HepG2 (cell line): Measurements from ENCODE around the gene GSPT1. TPM values are rescaled to one million over a fixed set of nuclear protein-coding genes. Genes with fewer than 3 reads are reported as not detected.

Experiments used
- ATF7-NPFF ChIP-seq: sonication (generic); formaldehyde crosslinking; IDR thresholded peaks from 2 replicates; pipeline ENCODE4 v1.8.1; 2023; ENCODE audit warnings: mild to moderate bottlenecking, low read depth, missing genetic modification reagents, moderate library complexity
- EP300 ChIP-seq, 3 experiments: sonication (generic) in 1 of 3; formaldehyde crosslinking in 1 of 3; IDR thresholded peaks; 2 replicates each; pipeline versions ENCODE4 v1.5.1 to v1.6.1; 2011 to 2020; ENCODE audit warnings: low read depth in 2 of 3, low read length in 2 of 3, borderline replicate concordance in 1 of 3, improper control_type of control experiment in 1 of 3, mild to moderate bottlenecking in 1 of 3, missing genetic modification reagents in 1 of 3, moderate library complexity in 1 of 3
- HDAC2 ChIP-seq: sonication (generic); formaldehyde crosslinking; IDR thresholded peaks from 2 replicates; pipeline ENCODE4 v1.4.0; 2020; ENCODE audit warnings: missing genetic modification reagents
- HNF4G ChIP-seq, 2 experiments: sonication (generic) in 1 of 2; formaldehyde crosslinking in 1 of 2; IDR thresholded peaks; 2 replicates each; pipeline versions ENCODE4 v1.4.0 to v1.6.1; 2011 to 2020; ENCODE audit warnings: borderline replicate concordance in 2 of 2, low read depth in 2 of 2, mild to moderate bottlenecking in 2 of 2, low read length in 1 of 2, missing genetic modification reagents in 1 of 2, moderate library complexity in 1 of 2
- MAF1 ChIP-seq: sonication (generic); formaldehyde crosslinking; IDR thresholded peaks from 2 replicates; pipeline ENCODE4 v1.5.0; 2020; ENCODE audit warnings: missing genetic modification reagents, borderline replicate concordance
- MAZ ChIP-seq, 2 experiments: sonication (generic) in 1 of 2; formaldehyde crosslinking in 1 of 2; IDR thresholded peaks; 2 replicates each; pipeline versions ENCODE4 v1.5.0 to v1.6.1; 2012 to 2020; ENCODE audit warnings: low read depth in 2 of 2, mild to moderate bottlenecking in 2 of 2, borderline replicate concordance in 1 of 2, improper control_type of control experiment in 1 of 2, low read length in 1 of 2, missing genetic modification reagents in 1 of 2, moderate library complexity in 1 of 2
- NRL ChIP-seq: sonication (generic); formaldehyde crosslinking; IDR thresholded peaks from 2 replicates; pipeline ENCODE4 v1.5.0; 2020; ENCODE audit warnings: missing genetic modification reagents, mild to moderate bottlenecking, moderate library complexity, borderline replicate concordance
- RXRB ChIP-seq: IDR thresholded peaks from 2 replicates; pipeline ENCODE4 v1.6.1; 2016; ENCODE audit warnings: borderline replicate concordance, missing genetic modification reagents, missing compliant biosample characterization
- TARDBP ChIP-seq: sonication (generic); formaldehyde crosslinking; IDR thresholded peaks from 2 replicates; pipeline ENCODE4 v1.8.0; 2022; ENCODE audit warnings: mild to moderate bottlenecking, missing genetic modification reagents
- TBL1XR1 ChIP-seq: fragments of 150-350 bp; IDR thresholded peaks from 2 replicates; pipeline ENCODE4 v1.6.1; 2014; ENCODE audit warnings: borderline replicate concordance, low read length; ENCODE audit not compliant: partially characterized antibody
- ZC3H13 ChIP-seq: sonication (generic); formaldehyde crosslinking; IDR thresholded peaks from 2 replicates; pipeline ENCODE4 v1.8.1; 2023; ENCODE audit warnings: mild to moderate bottlenecking, missing genetic modification reagents, moderate library complexity
- ZNF644 ChIP-seq: IDR thresholded peaks from 2 replicates; pipeline ENCODE4 v1.6.1; 2016; ENCODE audit warnings: low read depth
- ZNF772 ChIP-seq: sonication (generic); formaldehyde crosslinking; IDR thresholded peaks from 2 replicates; pipeline ENCODE4 v1.5.0; 2020; ENCODE audit warnings: mild to moderate bottlenecking, missing genetic modification reagents
- ZNF878 ChIP-seq: sonication (generic); formaldehyde crosslinking; IDR thresholded peaks from 2 replicates; pipeline ENCODE4 v1.8.1; 2023; ENCODE audit warnings: mild to moderate bottlenecking, missing genetic modification reagents, moderate library complexity
- polyA plus RNA-seq, 8 experiments: library from polyadenylated mRNA; depleted of rRNA in 3 of 8; stranded (reverse) in 7 of 8; unstranded in 1 of 8; fragments of >200 nt; fragmentation: Illumina TruSeq in 4 of 8; extraction: Trizol in 4 of 8; gene quantifications; 2 replicates each; pipeline versions ENCODE4 v1.2.1 to v1.2.3, GENCODE V29; 2011 to 2016; ENCODE audit warnings: low read depth in 4 of 8, missing spikeins in 1 of 8, mixed read lengths in 1 of 8; ENCODE audit not compliant: insufficient read depth in 1 of 8
- total RNA-seq, 5 experiments: library from RNA; depleted of rRNA; stranded (reverse); fragments of >200 nt; fragmentation: Illumina TruSeq; extraction: Trizol; gene quantifications; 2 replicates each; pipeline ENCODE4 v1.2.3, GENCODE V29; 2016; ENCODE audit warnings: low read depth in 1 of 5
- TF ChIP-seq, protein P1 (sequence below): sonication (generic); formaldehyde crosslinking; IDR thresholded peaks from 2 replicates; pipeline ENCODE4 v1.4.0; 2020; ENCODE audit warnings: mild to moderate bottlenecking, low read depth, missing genetic modification reagents
- TF ChIP-seq, protein P2 (sequence below): sonication (generic); formaldehyde crosslinking; IDR thresholded peaks from 2 replicates; pipeline ENCODE4 v1.4.0; 2020; ENCODE audit warnings: missing genetic modification reagents; ENCODE audit errors: not compliant biosample characterization
- TF ChIP-seq, protein P3 (sequence below), 2 experiments: sonication (generic) in 1 of 2; formaldehyde crosslinking in 1 of 2; IDR thresholded peaks; 2 replicates each; pipeline versions ENCODE4 v1.6.1 to v1.9.0; 2014 to 2022; ENCODE audit warnings: antibody characterized with exemption in 1 of 2, borderline replicate concordance in 1 of 2, inconsistent platforms in 1 of 2, low read depth in 1 of 2, missing genetic modification reagents in 1 of 2

The GSPT1 gene
- total and polyA plus RNA-seq, 2 of the 13 experiments (the other 11 are each of a cell fraction or from before 2014, with no cell fraction given), result 120 to 316 TPM

DNA sequence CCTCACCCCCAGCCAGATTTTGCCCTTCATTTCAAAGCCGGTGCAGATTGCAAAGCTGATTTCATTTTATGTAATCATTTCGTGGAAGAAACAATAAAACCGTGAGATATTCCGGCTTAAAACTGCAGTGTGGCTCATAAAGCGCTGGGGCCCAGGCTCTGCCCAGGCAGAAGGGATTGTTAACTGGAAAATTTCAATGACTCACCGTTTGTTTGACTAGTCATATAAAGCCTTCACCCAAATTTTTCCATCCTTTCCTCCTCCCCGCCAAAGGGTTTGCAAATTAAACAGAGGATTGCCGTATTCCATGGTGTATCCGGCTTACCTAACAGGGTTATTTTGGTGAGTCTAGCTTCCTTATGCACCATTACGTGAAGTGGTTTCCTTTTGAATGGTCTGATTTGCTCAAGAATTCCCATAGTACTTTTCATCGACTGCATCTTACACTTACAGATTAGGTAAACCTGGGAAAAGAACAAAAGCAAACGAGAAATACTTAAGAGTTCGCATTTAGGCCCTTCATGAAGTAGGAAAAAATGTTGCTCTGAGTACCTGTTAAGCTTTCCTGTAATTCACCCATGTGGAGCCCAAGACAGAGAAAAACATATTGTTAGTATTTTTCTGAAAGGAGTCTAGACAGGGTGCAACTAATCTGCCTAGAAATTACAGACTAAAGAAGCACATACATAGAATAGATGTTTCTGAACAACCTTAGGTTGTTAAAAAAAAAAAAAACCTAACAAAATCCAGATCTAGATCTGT lies 949 bp upstream of the GSPT1 start (continued):
- peak; percentile 87 for TF ChIP-seq ZNF878 (CRISPR knock-in tag)
- TF ChIP-seq, protein P1, sequence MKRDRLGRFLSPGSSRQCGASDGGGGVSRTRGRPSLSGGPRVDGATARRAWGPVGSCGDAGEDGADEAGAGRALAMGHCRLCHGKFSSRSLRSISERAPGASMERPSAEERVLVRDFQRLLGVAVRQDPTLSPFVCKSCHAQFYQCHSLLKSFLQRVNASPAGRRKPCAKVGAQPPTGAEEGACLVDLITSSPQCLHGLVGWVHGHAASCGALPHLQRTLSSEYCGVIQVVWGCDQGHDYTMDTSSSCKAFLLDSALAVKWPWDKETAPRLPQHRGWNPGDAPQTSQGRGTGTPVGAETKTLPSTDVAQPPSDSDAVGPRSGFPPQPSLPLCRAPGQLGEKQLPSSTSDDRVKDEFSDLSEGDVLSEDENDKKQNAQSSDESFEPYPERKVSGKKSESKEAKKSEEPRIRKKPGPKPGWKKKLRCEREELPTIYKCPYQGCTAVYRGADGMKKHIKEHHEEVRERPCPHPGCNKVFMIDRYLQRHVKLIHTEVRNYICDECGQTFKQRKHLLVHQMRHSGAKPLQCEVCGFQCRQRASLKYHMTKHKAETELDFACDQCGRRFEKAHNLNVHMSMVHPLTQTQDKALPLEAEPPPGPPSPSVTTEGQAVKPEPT (CRISPR knock-in tag), result no peak
- no peak for TF ChIP-seq MAZ (IDR thresholded peaks at IDR 0.05; ENCODE audit: borderline replicate concordance, low read depth, low read length)
- no peak for TF ChIP-seq MAZ (CRISPR knock-in tag; IDR thresholded peaks at IDR 0.05; ENCODE audit: low read depth)
- no peak; the same call in 1 of the 2 replicates for TF ChIP-seq MAF1 (CRISPR knock-in tag)
- peak; percentile 83 for TF ChIP-seq TBL1XR1
- TF ChIP-seq TARDBP (CRISPR knock-in tag), result no peak
- peak in 1 of 2 experiments; percentile 94; a peak in 3 of 4 replicates for TF ChIP-seq EP300 (IDR thresholded peaks at IDR 0.05; ENCODE audit: low read depth in 2 of 2, low read length in 2 of 2)
- no peak for TF ChIP-seq EP300 (CRISPR knock-in tag; IDR thresholded peaks at IDR 0.05; ENCODE audit: borderline replicate concordance)
- no peak; the same call in 1 of the 2 replicates for TF ChIP-seq ATF7-NPFF (CRISPR knock-in tag)
- TF ChIP-seq, protein P2, sequence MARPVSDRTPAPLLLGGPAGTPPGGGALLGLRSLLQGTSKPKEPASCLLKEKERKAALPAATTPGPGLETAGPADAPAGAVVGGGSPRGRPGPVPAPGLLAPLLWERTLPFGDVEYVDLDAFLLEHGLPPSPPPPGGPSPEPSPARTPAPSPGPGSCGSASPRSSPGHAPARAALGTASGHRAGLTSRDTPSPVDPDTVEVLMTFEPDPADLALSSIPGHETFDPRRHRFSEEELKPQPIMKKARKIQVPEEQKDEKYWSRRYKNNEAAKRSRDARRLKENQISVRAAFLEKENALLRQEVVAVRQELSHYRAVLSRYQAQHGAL (CRISPR knock-in tag), result no peak
- TF ChIP-seq, protein P3, sequence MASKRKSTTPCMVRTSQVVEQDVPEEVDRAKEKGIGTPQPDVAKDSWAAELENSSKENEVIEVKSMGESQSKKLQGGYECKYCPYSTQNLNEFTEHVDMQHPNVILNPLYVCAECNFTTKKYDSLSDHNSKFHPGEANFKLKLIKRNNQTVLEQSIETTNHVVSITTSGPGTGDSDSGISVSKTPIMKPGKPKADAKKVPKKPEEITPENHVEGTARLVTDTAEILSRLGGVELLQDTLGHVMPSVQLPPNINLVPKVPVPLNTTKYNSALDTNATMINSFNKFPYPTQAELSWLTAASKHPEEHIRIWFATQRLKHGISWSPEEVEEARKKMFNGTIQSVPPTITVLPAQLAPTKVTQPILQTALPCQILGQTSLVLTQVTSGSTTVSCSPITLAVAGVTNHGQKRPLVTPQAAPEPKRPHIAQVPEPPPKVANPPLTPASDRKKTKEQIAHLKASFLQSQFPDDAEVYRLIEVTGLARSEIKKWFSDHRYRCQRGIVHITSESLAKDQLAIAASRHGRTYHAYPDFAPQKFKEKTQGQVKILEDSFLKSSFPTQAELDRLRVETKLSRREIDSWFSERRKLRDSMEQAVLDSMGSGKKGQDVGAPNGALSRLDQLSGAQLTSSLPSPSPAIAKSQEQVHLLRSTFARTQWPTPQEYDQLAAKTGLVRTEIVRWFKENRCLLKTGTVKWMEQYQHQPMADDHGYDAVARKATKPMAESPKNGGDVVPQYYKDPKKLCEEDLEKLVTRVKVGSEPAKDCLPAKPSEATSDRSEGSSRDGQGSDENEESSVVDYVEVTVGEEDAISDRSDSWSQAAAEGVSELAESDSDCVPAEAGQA (IDR thresholded peaks at IDR 0.05; ENCODE audit: low read depth), result no peak
- TF ChIP-seq, protein P3 (CRISPR knock-in tag; IDR thresholded peaks at IDR 0.05; ENCODE audit: borderline replicate concordance), result peak; percentile 21; the same call in 1 of the 2 replicates
- TF ChIP-seq RXRB (CRISPR knock-in tag), result peak; percentile 70; the same call in 1 of the 2 replicates
- TF ChIP-seq HNF4G (IDR thresholded peaks at IDR 0.05; ENCODE audit: borderline replicate concordance, low read depth, low read length), result no peak
- TF ChIP-seq HNF4G (CRISPR knock-in tag; IDR thresholded peaks at IDR 0.05; ENCODE audit: borderline replicate concordance, low read depth), result no peak
- peak; percentile 73 for TF ChIP-seq ZNF644 (CRISPR knock-in tag)
- no peak for TF ChIP-seq NRL (CRISPR knock-in tag)
- TF ChIP-seq HDAC2, result peak; percentile 58; the same call in 1 of the 2 replicates
- no peak for TF ChIP-seq ZC3H13 (CRISPR knock-in tag)
- no peak; the same call in 1 of the 2 replicates for TF ChIP-seq ZNF772 (CRISPR knock-in tag)
